ENCODE results near the gene PTGS2.

DNA sequence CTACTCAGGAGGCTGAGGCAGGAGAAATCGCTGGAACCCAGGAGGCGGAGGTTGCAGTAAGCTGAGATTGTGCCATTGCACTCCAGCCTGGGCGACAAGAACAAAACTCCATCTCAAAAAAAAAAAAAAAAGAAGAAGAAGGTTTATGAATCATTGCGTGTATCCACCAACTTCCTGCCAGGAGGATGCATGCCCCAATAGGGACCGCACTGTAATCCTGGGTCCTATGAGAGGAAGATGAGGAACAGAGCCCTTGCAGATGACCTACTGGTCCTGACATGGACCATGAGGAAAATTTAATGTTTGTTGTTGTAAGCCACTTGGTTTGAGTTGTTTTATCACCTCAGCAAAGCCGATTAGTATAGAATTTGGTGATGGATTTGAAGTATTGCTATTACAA is 56.7 kb downstream of the PTGS2 start:
- TF ChIP-seq CTCF (IDR thresholded peaks at IDR 0.05) (no peak), JUND (IDR thresholded peaks at IDR 0.05) (no peak), TAF1 (IDR thresholded peaks at IDR 0.05; ENCODE audit: borderline replicate concordance, low read depth, low read length) (no peak), RFX5 (IDR thresholded peaks at IDR 0.05; ENCODE audit: low read length) (no peak)

Data from SK-N-SH (cell line).